Measurements from ENCODE around the gene AAK1.
A peak's percentile ranks its signal among the peaks of the same experiment; 100 is the strongest.
"Not testable (repeated sequence)": the region's sequence is repeated elsewhere in the genome, so short reads cannot be mapped to it uniquely, and the experiment has no call there.

The AAK1 gene

GRCh38 chr2:69600425-69600824, 43.1 kb downstream of the AAK1 start:
- no peak for DNase-seq (ENCODE audit: low read depth)

- DNase-seq (ENCODE audit: low read depth): no peak
Observed at GRCh38 chr2:69597843-69598610, 45.5 kb downstream of the AAK1 start.

- DNase-seq (ENCODE audit: low read depth): no peak
Observed at GRCh38 chr2:69597105-69597504, 46.4 kb downstream of the AAK1 start.

- no peak for DNase-seq (ENCODE audit: low read depth)
Observed at GRCh38 chr2:69594341-69594740, 49.2 kb downstream of the AAK1 start.

GRCh38 chr2:69592511-69592910, 51.0 kb downstream of the AAK1 start:
- no peak for DNase-seq (ENCODE audit: low read depth)

GRCh38 chr2:69589973-69590652, 53.4 kb downstream of the AAK1 start:
- peak; percentile 55 for DNase-seq (ENCODE audit: low read depth)

- no peak for DNase-seq (ENCODE audit: low read depth)
Observed at GRCh38 chr2:69588945-69589344, 54.6 kb downstream of the AAK1 start.

GRCh38 chr2:69588403-69588802, 55.1 kb downstream of the AAK1 start:
- DNase-seq (ENCODE audit: low read depth): no peak

GRCh38 chr2:69585855-69586555, 57.5 kb downstream of the AAK1 start:
- DNase-seq (ENCODE audit: low read depth): no peak

- no peak for DNase-seq (ENCODE audit: low read depth)
Observed at GRCh38 chr2:69584127-69584889, 59.2 kb downstream of the AAK1 start.

- no peak for DNase-seq (ENCODE audit: low read depth)
Observed at GRCh38 chr2:69583321-69583833, 60.2 kb downstream of the AAK1 start.

- DNase-seq (ENCODE audit: low read depth): no peak
Observed at GRCh38 chr2:69582582-69583176, 60.9 kb downstream of the AAK1 start.

- no peak for DNase-seq (ENCODE audit: low read depth)
Observed at GRCh38 chr2:69581774-69582581, 61.6 kb downstream of the AAK1 start.

GRCh38 chr2:69580486-69580885, 63.1 kb downstream of the AAK1 start:
- no peak for DNase-seq (ENCODE audit: low read depth)

GRCh38 chr2:69579536-69579935, 64.0 kb downstream of the AAK1 start:
- DNase-seq (ENCODE audit: low read depth): no peak

- DNase-seq (ENCODE audit: low read depth): no peak
Observed at GRCh38 chr2:69578198-69578540, 65.4 kb downstream of the AAK1 start.

- DNase-seq (ENCODE audit: low read depth): no peak
Observed at GRCh38 chr2:69577467-69578197, 65.9 kb downstream of the AAK1 start.

GRCh38 chr2:69576880-69577279, 66.7 kb downstream of the AAK1 start:
- DNase-seq (ENCODE audit: low read depth): no peak

- DNase-seq (ENCODE audit: low read depth): no peak
Observed at GRCh38 chr2:69575926-69576325, 67.6 kb downstream of the AAK1 start.

- not testable (repeated sequence) for DNase-seq (ENCODE audit: low read depth)
Observed at GRCh38 chr2:69575371-69575770, 68.2 kb downstream of the AAK1 start.
